ELR (cell line): ENCODE measurements around the gene TMPRSS11B.
"Not testable (repeated sequence)": the region's sequence is repeated elsewhere in the genome, so short reads cannot be mapped to it uniquely, and the experiment has no call there.

Source experiments
- DNase-seq: peaks from one replicate; pipeline ENCODE4 v3.0.0-alpha.2; 2015; ENCODE audit warnings: low read depth

Gene TMPRSS11B

GRCh38 chr4:68245594-68245993 lies at the start of gene TMPRSS11B:
TMPRSS11B (minus strand) TSS chr4:68245694; CDS start chr4:68245558, 136 bp downstream.
- no peak for DNase-seq

- DNase-seq = no peak
These were observed 45.8 kb upstream of the TMPRSS11B start for GRCh38 chr4:68291256-68291655.

- no peak for DNase-seq
These were observed 42.9 kb upstream of the TMPRSS11B start for GRCh38 chr4:68288393-68288740.

- no peak for DNase-seq
These were observed 42.4 kb upstream of the TMPRSS11B start for GRCh38 chr4:68287704-68288392.

- no peak for DNase-seq
These were observed 38.2 kb upstream of the TMPRSS11B start for GRCh38 chr4:68283714-68284113.

- no peak for DNase-seq
These were observed 37.6 kb upstream of the TMPRSS11B start for GRCh38 chr4:68283095-68283494.

GRCh38 chr4:68281796-68282740 lies 36.6 kb upstream of the TMPRSS11B start:
- not testable (repeated sequence) for DNase-seq

GRCh38 chr4:68278029-68278428 lies 32.5 kb upstream of the TMPRSS11B start:
- no peak for DNase-seq

- DNase-seq = no peak
These were observed 32.1 kb upstream of the TMPRSS11B start for GRCh38 chr4:68277627-68278026.

GRCh38 chr4:68272860-68273259 lies 27.4 kb upstream of the TMPRSS11B start:
- DNase-seq = no peak

- no peak for DNase-seq
These were observed 26.9 kb upstream of the TMPRSS11B start for GRCh38 chr4:68272380-68272779.

- DNase-seq = peak; percentile 59
These were observed 26.4 kb upstream of the TMPRSS11B start for GRCh38 chr4:68271851-68272357.

GRCh38 chr4:68267433-68267944 lies 22.0 kb upstream of the TMPRSS11B start:
- peak; percentile 55 for DNase-seq

GRCh38 chr4:68264875-68265565 lies 19.5 kb upstream of the TMPRSS11B start:
- no peak for DNase-seq

GRCh38 chr4:68259191-68259590 lies 13.7 kb upstream of the TMPRSS11B start:
- no peak for DNase-seq

GRCh38 chr4:68257719-68258118 lies 12.2 kb upstream of the TMPRSS11B start:
- DNase-seq = no peak

GRCh38 chr4:68256284-68256683 lies 10.8 kb upstream of the TMPRSS11B start:
- no peak for DNase-seq

- DNase-seq = no peak
These were observed 4.8 kb upstream of the TMPRSS11B start for GRCh38 chr4:68250151-68250930.

GRCh38 chr4:68249434-68249833 lies 3.9 kb upstream of the TMPRSS11B start:
- no peak for DNase-seq

- DNase-seq = no peak
These were observed 4.9 kb downstream of the TMPRSS11B start for GRCh38 chr4:68240620-68241019.

GRCh38 chr4:68228568-68228967 lies 16.9 kb downstream of the TMPRSS11B start:
- no peak for DNase-seq
